GM12891 (cell line): ENCODE measurements around the gene SPATS2.

Experiments used
- POLR2A ChIP-seq: IDR thresholded peaks from 2 replicates; pipeline ENCODE4 v1.6.1; 2011; ENCODE audit warnings: low read depth, low read length, control low read depth
- POLR2AphosphoS5 ChIP-seq: IDR thresholded peaks from 2 replicates; pipeline ENCODE4 v1.6.1; 2011; ENCODE audit warnings: low read depth, low read length, control low read depth
- SPI1 ChIP-seq: IDR thresholded peaks from 2 replicates; pipeline ENCODE4 v1.6.1; 2011; ENCODE audit warnings: low read depth, low read length, control low read depth
- TAF1 ChIP-seq: IDR thresholded peaks from 2 replicates; pipeline ENCODE4 v1.6.1; 2011; ENCODE audit warnings: low read depth, low read length, control low read depth

DNA sequence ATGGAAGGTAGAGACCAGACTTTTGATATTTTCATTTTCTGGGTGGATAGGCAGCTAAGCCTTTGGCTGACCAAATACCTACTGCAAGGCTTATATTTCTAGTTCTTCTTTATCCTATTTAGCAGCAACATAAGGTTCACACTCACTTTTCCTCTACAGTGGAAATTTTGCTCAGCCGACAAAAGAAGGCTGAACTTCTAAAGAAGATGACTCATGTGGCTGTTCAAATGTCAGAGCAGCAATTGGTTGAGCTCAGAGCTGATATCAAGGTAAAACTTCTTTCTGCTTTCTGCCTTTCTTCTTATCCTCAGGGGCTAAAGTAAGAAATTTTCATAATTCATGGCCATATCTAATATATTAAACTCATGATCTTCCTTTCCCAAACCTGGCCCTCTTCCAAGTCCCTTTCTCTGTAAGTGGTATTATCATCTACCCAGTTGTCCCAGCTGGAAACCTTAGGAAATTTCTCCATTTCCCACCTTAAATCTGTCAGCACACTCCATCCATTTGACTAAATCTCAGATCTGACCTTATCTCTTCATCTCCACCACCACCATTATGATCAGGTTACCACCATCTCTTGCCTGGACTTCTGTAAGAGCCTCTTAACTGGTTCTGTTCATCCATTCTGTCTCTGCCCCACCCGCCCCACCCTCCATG lies 151.8 kb downstream of the SPATS2 start:
- TF ChIP-seq POLR2A (no peak), SPI1 (no peak), POLR2AphosphoS5 (no peak), TAF1 (no peak)
